HL-60 (cell line): ENCODE data around the gene PLAA.

Experiments used
- DNase-seq, 2 experiments: peaks; one replicate each; pipeline ENCODE4 v3.0.0-alpha.2; 2010 to 2020; ENCODE audit warnings: low read depth in 1 of 2, low spot score in 1 of 2
- H3K27ac ChIP-seq: fragments of 250-450 bp; sonication (Bioruptor Pico); replicated peaks from 2 replicates; pipeline ENCODE4 v1.5.1; 2020; ENCODE audit warnings: mild to moderate bottlenecking, moderate library complexity
- H3K27me3 ChIP-seq: fragments of 250-450 bp; sonication (Bioruptor Pico); 2 replicates; pipeline ENCODE4 v1.5.1; 2021; ENCODE audit warnings: mild to moderate bottlenecking, moderate library complexity; ENCODE audit not compliant: insufficient read depth, poor library complexity, severe bottlenecking
- H3K4me3 ChIP-seq: replicated peaks from 2 replicates; pipeline ENCODE4 v1.5.1; 2011; ENCODE audit warnings: mild to moderate bottlenecking, control low read depth, low read length; ENCODE audit not compliant: insufficient read depth
- CTCF ChIP-seq: IDR thresholded peaks from one replicate; pipeline ENCODE4 v1.5.1; 2011; ENCODE audit warnings: low read length, control low read depth, inconsistent platforms; ENCODE audit not compliant: insufficient read depth
- GABPA ChIP-seq: IDR thresholded peaks from 2 replicates; pipeline ENCODE4 v1.6.1; 2012; ENCODE audit warnings: low read depth
- POLR2AphosphoS5 ChIP-seq: IDR thresholded peaks from 2 replicates; pipeline ENCODE4 v1.6.1; 2012; ENCODE audit warnings: low read depth
- REST ChIP-seq: IDR thresholded peaks from 2 replicates; pipeline ENCODE4 v1.6.1; 2012; ENCODE audit warnings: low read depth; ENCODE audit not compliant: insufficient replicate concordance
- SPI1 ChIP-seq: IDR thresholded peaks from 2 replicates; pipeline ENCODE4 v1.6.1; 2012; ENCODE audit warnings: low read depth, mild to moderate bottlenecking, borderline replicate concordance

The PLAA gene

GRCh38 chr9:26950521-26950920 is 3.5 kb upstream of the PLAA start:
- no peak overlapping the region for H3K27ac ChIP-seq
- no peak for DNase-seq
- no peak overlapping the region for H3K4me3 ChIP-seq
- TF ChIP-seq POLR2AphosphoS5 (no peak), SPI1 (no peak), CTCF (no peak), GABPA (no peak), REST (no peak)
- no peaks in the 10 kb centered on the region for H3K27me3 ChIP-seq

- no peak overlapping the region for H3K4me3 ChIP-seq
- no peak overlapping the region for H3K27ac ChIP-seq
- no peaks in the 10 kb centered on the region for H3K27me3 ChIP-seq
- no peak for DNase-seq
- TF ChIP-seq SPI1 (no peak), CTCF (no peak), POLR2AphosphoS5 (no peak), REST (no peak), GABPA (no peak)
Observed at GRCh38 chr9:26949637-26950069, 2.6 kb upstream of the PLAA start.

GRCh38 chr9:26947736-26948135 is 694 bp upstream of the PLAA start:
- TF ChIP-seq SPI1: no peak
- TF ChIP-seq POLR2AphosphoS5: no peak
- no peak for TF ChIP-seq CTCF
- no peak for TF ChIP-seq REST
- no peak for TF ChIP-seq GABPA
- Histone ChIP-seq H3K4me3 (peak overlapping the region; percentile 74), H3K27me3 (no peaks in the 10 kb centered on the region), H3K27ac (peak overlapping the region; percentile 100)
- no peak for DNase-seq
